B cell (primary cell): ENCODE results near the gene CAMKK2. TPM values are rescaled to one million over a fixed set of nuclear protein-coding genes. Genes with fewer than 3 reads are reported as not detected.
A peak's percentile ranks its signal among the peaks of the same experiment; 100 is the strongest.

ENCODE experiments used
- ATAC-seq: fragments of 200-7000 bp; cut with Tn5 transposase; one replicate; pipeline ENCODE4 v1.10.0; 2021; ENCODE audit warnings: low read depth, mild to moderate bottlenecking, moderate number of reproducible peaks, moderate library complexity
- CTCF ChIA-PET: fragments of 350-600 bp; sonication (Branson Sonifier 250); formaldehyde crosslinking; loops from one replicate; lab custom pipeline; 2021; ENCODE audit warnings: antibody characterized with exemption, inconsistent platforms; lab: Charles Lee
- POLR2A ChIA-PET: fragments of 350-600 bp; sonication (Branson Sonifier 250); formaldehyde crosslinking; loops from one replicate; lab custom pipeline; 2021; ENCODE audit warnings: antibody characterized with exemption; lab: Charles Lee
- DNase-seq: peaks from one replicate; pipeline ENCODE4 v3.0.0; 2013
- H2AFZ ChIP-seq: 2 replicates; pipeline ENCODE4 v1.6.1; 2012; ENCODE audit warnings: mild to moderate bottlenecking, low read depth, low read length; ENCODE audit not compliant: insufficient read depth, poor library complexity, severe bottlenecking
- H3K27ac ChIP-seq, 2 donors: 1 replicate in 1 of 2; 2 replicates in 1 of 2; pipeline ENCODE4 v1.5.1; 2012 to 2013; ENCODE audit warnings: low read length in 2 of 2, mild to moderate bottlenecking in 2 of 2, moderate library complexity in 1 of 2
- H3K27me3 ChIP-seq, 4 experiments: fragments of 200-600 bp in 1 of 4; sonication (generic) in 1 of 4; replicated peaks in 1 of 4; 1 replicate in 2 of 4; 2 replicates in 2 of 4; pipeline versions ENCODE4 v1.6.1 to v1.7.0; 2013 to 2016; ENCODE audit warnings: low read length in 3 of 4, mild to moderate bottlenecking in 2 of 4, mixed read lengths in 1 of 4, moderate library complexity in 1 of 4; ENCODE audit not compliant: insufficient read depth in 4 of 4, control insufficient read depth in 3 of 4; ENCODE audit errors: control extremely low read depth in 1 of 4
- H3K36me3 ChIP-seq, 2 experiments: replicated peaks in 1 of 2; 1 replicate in 1 of 2; 2 replicates in 1 of 2; pipeline versions ENCODE4 v1.6.1 to v1.7.1; 2013; ENCODE audit warnings: low read length in 1 of 2; ENCODE audit not compliant: insufficient read depth in 2 of 2, control insufficient read depth in 1 of 2; ENCODE audit errors: control extremely low read depth in 1 of 2, extremely low read depth in 1 of 2
- H3K4me1 ChIP-seq, 2 donors: fragments of 200-600 bp in 1 of 2; sonication (generic) in 1 of 2; 1 replicate in 1 of 2; 2 replicates in 1 of 2; pipeline versions ENCODE4 v1.5.1 to v1.6.1; 2013 to 2017; ENCODE audit warnings: low read length in 2 of 2; ENCODE audit not compliant: control insufficient read depth in 2 of 2, insufficient read depth in 2 of 2
- H3K4me2 ChIP-seq: replicated peaks from 2 replicates; pipeline ENCODE3; 2012; ENCODE audit warnings: mild to moderate bottlenecking, low read depth, low read length; ENCODE audit not compliant: poor library complexity, severe bottlenecking
- H3K4me3 ChIP-seq, 5 experiments: fragments of 200-600 bp in 1 of 5; sonication (generic) in 1 of 5; 1 replicate in 3 of 5; 2 replicates in 2 of 5; pipeline versions ENCODE4 v1.5.1 to v1.7.0; 2011 to 2016; ENCODE audit warnings: low read length in 4 of 5, mild to moderate bottlenecking in 4 of 5, low read depth in 2 of 5, control low read depth in 1 of 5, moderate library complexity in 1 of 5; ENCODE audit not compliant: insufficient read depth in 1 of 5; ENCODE audit errors: control extremely low read depth in 1 of 5, extremely low read depth in 1 of 5
- H3K79me2 ChIP-seq: fragments of 200-600 bp; sonication (generic); one replicate; pipeline ENCODE4 v1.6.0; 2016; ENCODE audit warnings: low read length; ENCODE audit not compliant: control insufficient read depth, insufficient read depth
- H3K9ac ChIP-seq: fragments of 200-600 bp; sonication (generic); 2 replicates; pipeline ENCODE4 v1.6.1; 2017; ENCODE audit warnings: mild to moderate bottlenecking, low read length, moderate library complexity
- H3K9me3 ChIP-seq, 3 donors: one replicate each; pipeline versions ENCODE4 v1.6.1 to v1.7.1; 2013; ENCODE audit warnings: low read length in 2 of 3; ENCODE audit not compliant: control insufficient read depth in 2 of 3, insufficient read depth in 1 of 3; ENCODE audit errors: control extremely low read depth in 1 of 3
- H4K20me1 ChIP-seq: 2 replicates; pipeline ENCODE4 v1.6.0; 2012; ENCODE audit warnings: mild to moderate bottlenecking, low read length; ENCODE audit not compliant: insufficient read depth, control insufficient read depth, poor library complexity, severe bottlenecking
- H3K27ac Mint-ChIP-seq: one replicate; pipeline ENCODE4 v1.8.0; 2021; ENCODE audit warnings: mixed read lengths
- H3K27me3 Mint-ChIP-seq: one replicate; pipeline ENCODE4 v1.8.0; 2021; ENCODE audit warnings: mixed read lengths
- H3K4me1 Mint-ChIP-seq: one replicate; pipeline ENCODE4 v1.8.0; 2021; ENCODE audit warnings: mixed read lengths
- H3K4me3 Mint-ChIP-seq: one replicate; pipeline ENCODE4 v1.8.0; 2021; ENCODE audit warnings: mixed read lengths
- H3K9me3 Mint-ChIP-seq: one replicate; pipeline ENCODE4 v1.8.0; 2022; ENCODE audit warnings: mixed read lengths; ENCODE audit not compliant: insufficient read depth
- EZH2 ChIP-seq: IDR thresholded peaks from 2 replicates; pipeline ENCODE4 v1.6.1; 2012; ENCODE audit warnings: borderline replicate concordance, low read depth, mild to moderate bottlenecking, moderate library complexity, low read length; ENCODE audit not compliant: insufficient read depth, poor library complexity, severe bottlenecking
- WGBS: methylation state at CpG from one replicate; pipeline ENCODE4 v1.1.5; 2013; ENCODE audit warnings: missing lambda C conversion rate; ENCODE audit not compliant: insufficient coverage; 5-methylcytosine and 5-hydroxymethylcytosine counted together
- intact Hi-C: fragments of 100-400 bp; cut with micrococcal nuclease; formaldehyde crosslinking; loops from one replicate; pipeline ENCODE4 v1.10.0; 2022
- polyA plus RNA-seq: library from polyadenylated mRNA; depleted of rRNA; stranded (reverse); fragments of >200 nt; gene quantifications from 2 replicates; pipeline ENCODE4 v1.2.3, GENCODE V29; 2012
- total RNA-seq, 2 donors: library from RNA; stranded (reverse); fragments of 120-200 nt in 1 of 2; gene quantifications; 1 replicate in 1 of 2; 2 replicates in 1 of 2; pipeline versions ENCODE4 v1.2.3 to v1.2.4, GENCODE V29; 2013 to 2022
- TF ChIP-seq, protein P1 (sequence below): fragments of 200-600 bp; IDR thresholded peaks from one replicate; pipeline ENCODE4 v1.8.0; 2022; ENCODE audit warnings: antibody characterized with exemption, mild to moderate bottlenecking

The CAMKK2 gene
- total and polyA plus RNA-seq, 2 donors (not counting 1 experiment from before 2014, with no cell fraction given): 9.7 to 17.1 TPM

- no peak overlapping the region for H2AFZ ChIP-seq
- H3K79me2 ChIP-seq: no peaks in the 10 kb centered on the region
- no peak for DNase-seq
- H3K27ac ChIP-seq: peak overlapping the region in 1 of 2 donors; percentile 66
- H3K36me3 ChIP-seq: peaks cover 0 to 10% of the 10 kb centered on the region in 2 experiments
- H3K9ac ChIP-seq: no peak overlapping the region
- Mint-ChIP-seq H3K9me3 (no peaks in the 10 kb centered on the region), H3K4me3 (no peak overlapping the region), H3K27ac (peak overlapping the region; percentile 71), H3K4me1 (peaks cover 32% of the 10 kb centered on the region), H3K27me3 (no peaks in the 10 kb centered on the region)
- ChIA-PET CTCF (interaction anchor here (1.0 to 3.9 kb wide), 3 partner anchors 7 to 266 kb away, joined by 3 to 22 read pairs (median 4); no protein-coding TSS in a partner anchor), POLR2A (interaction anchor here (0.5 to 0.7 kb wide), 3 partner anchors 54 to 1137 kb away, joined by 3 to 4 read pairs (median 3); partner anchors contain the start of gene RNF34)
- no peak overlapping the region for H3K4me2 ChIP-seq
- no peaks in the 10 kb centered on the region for H4K20me1 ChIP-seq
- WGBS: 93% methylated on average over 4 of the region's 4 CpGs
- intact Hi-C loops: no loop called here
- no peaks in the 10 kb centered on the region for H3K27me3 ChIP-seq
- TF ChIP-seq EZH2: no peak
- TF ChIP-seq, protein P1, sequence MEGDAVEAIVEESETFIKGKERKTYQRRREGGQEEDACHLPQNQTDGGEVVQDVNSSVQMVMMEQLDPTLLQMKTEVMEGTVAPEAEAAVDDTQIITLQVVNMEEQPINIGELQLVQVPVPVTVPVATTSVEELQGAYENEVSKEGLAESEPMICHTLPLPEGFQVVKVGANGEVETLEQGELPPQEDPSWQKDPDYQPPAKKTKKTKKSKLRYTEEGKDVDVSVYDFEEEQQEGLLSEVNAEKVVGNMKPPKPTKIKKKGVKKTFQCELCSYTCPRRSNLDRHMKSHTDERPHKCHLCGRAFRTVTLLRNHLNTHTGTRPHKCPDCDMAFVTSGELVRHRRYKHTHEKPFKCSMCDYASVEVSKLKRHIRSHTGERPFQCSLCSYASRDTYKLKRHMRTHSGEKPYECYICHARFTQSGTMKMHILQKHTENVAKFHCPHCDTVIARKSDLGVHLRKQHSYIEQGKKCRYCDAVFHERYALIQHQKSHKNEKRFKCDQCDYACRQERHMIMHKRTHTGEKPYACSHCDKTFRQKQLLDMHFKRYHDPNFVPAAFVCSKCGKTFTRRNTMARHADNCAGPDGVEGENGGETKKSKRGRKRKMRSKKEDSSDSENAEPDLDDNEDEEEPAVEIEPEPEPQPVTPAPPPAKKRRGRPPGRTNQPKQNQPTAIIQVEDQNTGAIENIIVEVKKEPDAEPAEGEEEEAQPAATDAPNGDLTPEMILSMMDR: no peak
- ATAC-seq: no peak
- peaks cover 26 to 31% of the 10 kb centered on the region in 2 donors for H3K4me1 ChIP-seq
- H3K4me3 ChIP-seq: no peak overlapping the region
- no peaks in the 10 kb centered on the region for H3K9me3 ChIP-seq
These were observed 58.4 kb downstream of the CAMKK2 start for GRCh38 chr12:121238086-121238485.

- intact Hi-C loops: no loop called here
- Histone ChIP-seq H3K9me3 (no peaks in the 10 kb centered on the region), H3K4me1 (peaks cover 26 to 31% of the 10 kb centered on the region in 2 donors), H3K27me3 (no peaks in the 10 kb centered on the region), H3K36me3 (peaks cover 0 to 15% of the 10 kb centered on the region in 2 experiments), H3K9ac (no peak overlapping the region), H3K4me3 (no peak overlapping the region), H2AFZ (no peak overlapping the region), H3K4me2 (no peak overlapping the region), H4K20me1 (no peaks in the 10 kb centered on the region), H3K27ac (no peak overlapping the region), H3K79me2 (no peaks in the 10 kb centered on the region)
- 86% methylated on average over 7 of the region's 8 CpGs for WGBS
- no peak for TF ChIP-seq EZH2
- TF ChIP-seq, protein P1: no peak
- Mint-ChIP-seq H3K4me1 (peaks cover 32% of the 10 kb centered on the region), H3K4me3 (no peak overlapping the region), H3K9me3 (no peaks in the 10 kb centered on the region), H3K27me3 (no peaks in the 10 kb centered on the region), H3K27ac (peak overlapping the region; percentile 71)
- CTCF ChIA-PET: interaction anchor here (1.0 to 1.2 kb wide), 2 partner anchors 178 to 266 kb away, joined by 3 to 4 read pairs; no protein-coding TSS in a partner anchor
- ATAC-seq (no peak), DNase-seq (no peak)
- POLR2A ChIA-PET: no interaction called here
These were observed 59.1 kb downstream of the CAMKK2 start for GRCh38 chr12:121237415-121237814.
